WTC11 (cell line): Measurements from ENCODE around the gene FBLN7. TPM values are rescaled to one million over a fixed set of nuclear protein-coding genes. Genes with fewer than 3 reads are reported as not detected.

Source experiments
- ATAC-seq: fragments of 200-7000 bp; cut with Tn5 transposase; 2 replicates; pipeline ENCODE4 v1.10.0; 2021; ENCODE audit warnings: mild to moderate bottlenecking, moderate library complexity
- CTCF ChIA-PET: fragments of 300-600 bp; sonication (Branson Sonifier 250); formaldehyde crosslinking; loops from one replicate; lab custom pipeline; 2021; ENCODE audit warnings: antibody characterized with exemption; lab: Charles Lee
- POLR2A ChIA-PET: fragments of 350-600 bp; sonication (Branson Sonifier 250); formaldehyde crosslinking; loops from one replicate; lab custom pipeline; 2021; ENCODE audit warnings: antibody characterized with exemption; lab: Charles Lee
- DNase-seq: peaks from one replicate; pipeline ENCODE4 v3.0.0; 2021; ENCODE audit warnings: low spot score
- H3K27ac Mint-ChIP-seq: 2 replicates; pipeline ENCODE4 v1.8.0; 2021; ENCODE audit warnings: mixed read lengths
- H3K27me3 Mint-ChIP-seq: 2 replicates; pipeline ENCODE4 v1.8.0; 2021; ENCODE audit warnings: low read depth, mild to moderate bottlenecking, moderate library complexity, mixed read lengths
- H3K36me3 Mint-ChIP-seq: 2 replicates; pipeline ENCODE4 v1.8.0; 2021; ENCODE audit warnings: mixed read lengths
- H3K4me1 Mint-ChIP-seq: 2 replicates; pipeline ENCODE4 v1.8.0; 2022; ENCODE audit warnings: mixed read lengths
- H3K4me3 Mint-ChIP-seq: 2 replicates; pipeline ENCODE4 v1.8.0; 2021; ENCODE audit warnings: mild to moderate bottlenecking, moderate library complexity, mixed read lengths
- H3K9me3 Mint-ChIP-seq: 2 replicates; pipeline ENCODE4 v1.8.0; 2021; ENCODE audit warnings: mixed read lengths
- ELF4 ChIP-seq: sonication (generic); formaldehyde crosslinking; IDR thresholded peaks from 2 replicates; pipeline ENCODE4 v1.8.1; 2022; ENCODE audit warnings: low read depth, mild to moderate bottlenecking, moderate library complexity, missing genetic modification reagents
- PRRX2 ChIP-seq: fragments of 250-450 bp; sonication (Bioruptor Pico); IDR thresholded peaks from 2 replicates; pipeline ENCODE4 v1.8.0; 2021; ENCODE audit warnings: mild to moderate bottlenecking
- TEAD1 ChIP-seq: sonication (generic); formaldehyde crosslinking; IDR thresholded peaks from 2 replicates; pipeline ENCODE4 v1.8.0; 2022; ENCODE audit warnings: mild to moderate bottlenecking, missing genetic modification reagents
- ZNF121 ChIP-seq: sonication (generic); formaldehyde crosslinking; IDR thresholded peaks from 2 replicates; pipeline ENCODE4 v1.8.0; 2023; ENCODE audit warnings: missing genetic modification reagents
- total RNA-seq: library from RNA; stranded (reverse); gene quantifications from 3 replicates; pipeline ENCODE4 v1.2.3, GENCODE V29; 2021
- TF ChIP-seq, protein P1 (sequence below): sonication (generic); formaldehyde crosslinking; IDR thresholded peaks from 2 replicates; pipeline ENCODE4 v1.8.0; 2023; ENCODE audit warnings: mild to moderate bottlenecking, missing genetic modification reagents
- TF ChIP-seq, protein P2 (sequence below): fragments of 250-450 bp; sonication (Bioruptor Pico); IDR thresholded peaks from 2 replicates; pipeline ENCODE4 v1.8.0; 2021; ENCODE audit warnings: mild to moderate bottlenecking
- TF ChIP-seq, protein P3 (sequence below): fragments of 250-450 bp; sonication (Bioruptor Pico); IDR thresholded peaks from 2 replicates; pipeline ENCODE4 v1.9.0; 2021; ENCODE audit warnings: mild to moderate bottlenecking, borderline replicate concordance
- TF ChIP-seq, protein P4 (sequence below): sonication (generic); formaldehyde crosslinking; IDR thresholded peaks from 2 replicates; pipeline ENCODE4 v1.8.0; 2022; ENCODE audit warnings: mild to moderate bottlenecking, missing genetic modification reagents
- TF ChIP-seq, protein P5 (sequence below): sonication (generic); formaldehyde crosslinking; IDR thresholded peaks from 2 replicates; pipeline ENCODE4 v1.8.1; 2023; ENCODE audit warnings: mild to moderate bottlenecking, missing genetic modification reagents
- TF ChIP-seq, protein P6 (sequence below): sonication (generic); formaldehyde crosslinking; IDR thresholded peaks from 2 replicates; pipeline ENCODE4 v1.8.1; 2023; ENCODE audit warnings: mild to moderate bottlenecking, missing genetic modification reagents, moderate library complexity

The FBLN7 gene
- total RNA-seq, 1 experiment from 2014 or later = 0.55 TPM

DNA sequence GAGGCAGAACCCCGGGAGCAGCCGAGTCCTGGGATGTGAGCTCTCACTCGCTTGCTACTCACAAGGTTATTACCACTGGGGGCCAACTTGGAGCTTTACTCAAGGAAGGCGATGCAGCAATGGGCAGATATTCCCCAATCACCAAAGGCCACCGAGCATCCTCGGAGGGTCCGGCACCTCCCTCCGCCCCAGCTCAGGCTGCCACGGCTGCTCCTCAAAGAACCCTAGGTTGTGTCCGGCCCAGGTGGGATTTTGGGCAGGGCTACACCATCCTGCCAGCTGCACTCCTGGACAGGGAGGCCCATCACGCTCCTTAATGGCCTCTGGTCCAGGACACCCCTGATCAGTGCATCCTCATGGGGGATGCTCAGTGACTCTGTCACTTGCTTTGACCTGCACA lies 24.8 kb downstream of the FBLN7 start (continued):
- TF ChIP-seq, protein P1, sequence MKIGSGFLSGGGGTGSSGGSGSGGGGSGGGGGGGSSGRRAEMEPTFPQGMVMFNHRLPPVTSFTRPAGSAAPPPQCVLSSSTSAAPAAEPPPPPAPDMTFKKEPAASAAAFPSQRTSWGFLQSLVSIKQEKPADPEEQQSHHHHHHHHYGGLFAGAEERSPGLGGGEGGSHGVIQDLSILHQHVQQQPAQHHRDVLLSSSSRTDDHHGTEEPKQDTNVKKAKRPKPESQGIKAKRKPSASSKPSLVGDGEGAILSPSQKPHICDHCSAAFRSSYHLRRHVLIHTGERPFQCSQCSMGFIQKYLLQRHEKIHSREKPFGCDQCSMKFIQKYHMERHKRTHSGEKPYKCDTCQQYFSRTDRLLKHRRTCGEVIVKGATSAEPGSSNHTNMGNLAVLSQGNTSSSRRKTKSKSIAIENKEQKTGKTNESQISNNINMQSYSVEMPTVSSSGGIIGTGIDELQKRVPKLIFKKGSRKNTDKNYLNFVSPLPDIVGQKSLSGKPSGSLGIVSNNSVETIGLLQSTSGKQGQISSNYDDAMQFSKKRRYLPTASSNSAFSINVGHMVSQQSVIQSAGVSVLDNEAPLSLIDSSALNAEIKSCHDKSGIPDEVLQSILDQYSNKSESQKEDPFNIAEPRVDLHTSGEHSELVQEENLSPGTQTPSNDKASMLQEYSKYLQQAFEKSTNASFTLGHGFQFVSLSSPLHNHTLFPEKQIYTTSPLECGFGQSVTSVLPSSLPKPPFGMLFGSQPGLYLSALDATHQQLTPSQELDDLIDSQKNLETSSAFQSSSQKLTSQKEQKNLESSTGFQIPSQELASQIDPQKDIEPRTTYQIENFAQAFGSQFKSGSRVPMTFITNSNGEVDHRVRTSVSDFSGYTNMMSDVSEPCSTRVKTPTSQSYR (CRISPR knock-in tag) = no peak

DNA sequence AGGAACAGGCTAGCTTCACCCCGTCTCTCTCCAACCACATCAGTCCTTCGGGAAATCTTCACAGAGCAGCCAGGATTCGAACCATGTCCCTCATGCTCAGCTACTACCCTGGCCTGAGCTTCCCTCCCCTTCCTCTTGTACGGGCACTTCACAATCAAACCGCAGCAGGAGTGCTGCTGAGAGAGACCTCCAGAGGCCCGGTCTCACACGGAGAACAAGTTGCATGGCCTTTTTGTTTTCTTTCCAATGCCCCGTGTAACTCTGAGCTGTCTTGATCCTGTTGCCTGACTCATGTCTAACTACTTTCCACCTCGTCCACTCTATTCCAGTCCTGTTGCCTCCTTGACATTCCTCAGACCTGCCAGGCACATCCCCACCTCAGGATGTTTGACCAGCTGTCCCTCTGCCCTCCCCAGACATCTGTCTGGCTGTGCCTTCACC lies 25.4 kb downstream of the FBLN7 start:
- POLR2A ChIA-PET = no interaction called here
- Mint-ChIP-seq H3K27me3 (no peaks in the 10 kb centered on the region), H3K4me3 (no peak overlapping the region)
- TF ChIP-seq, protein P2, sequence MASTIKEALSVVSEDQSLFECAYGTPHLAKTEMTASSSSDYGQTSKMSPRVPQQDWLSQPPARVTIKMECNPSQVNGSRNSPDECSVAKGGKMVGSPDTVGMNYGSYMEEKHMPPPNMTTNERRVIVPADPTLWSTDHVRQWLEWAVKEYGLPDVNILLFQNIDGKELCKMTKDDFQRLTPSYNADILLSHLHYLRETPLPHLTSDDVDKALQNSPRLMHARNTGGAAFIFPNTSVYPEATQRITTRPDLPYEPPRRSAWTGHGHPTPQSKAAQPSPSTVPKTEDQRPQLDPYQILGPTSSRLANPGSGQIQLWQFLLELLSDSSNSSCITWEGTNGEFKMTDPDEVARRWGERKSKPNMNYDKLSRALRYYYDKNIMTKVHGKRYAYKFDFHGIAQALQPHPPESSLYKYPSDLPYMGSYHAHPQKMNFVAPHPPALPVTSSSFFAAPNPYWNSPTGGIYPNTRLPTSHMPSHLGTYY (CRISPR knock-in tag) = no peak
- TF ChIP-seq, protein P3, sequence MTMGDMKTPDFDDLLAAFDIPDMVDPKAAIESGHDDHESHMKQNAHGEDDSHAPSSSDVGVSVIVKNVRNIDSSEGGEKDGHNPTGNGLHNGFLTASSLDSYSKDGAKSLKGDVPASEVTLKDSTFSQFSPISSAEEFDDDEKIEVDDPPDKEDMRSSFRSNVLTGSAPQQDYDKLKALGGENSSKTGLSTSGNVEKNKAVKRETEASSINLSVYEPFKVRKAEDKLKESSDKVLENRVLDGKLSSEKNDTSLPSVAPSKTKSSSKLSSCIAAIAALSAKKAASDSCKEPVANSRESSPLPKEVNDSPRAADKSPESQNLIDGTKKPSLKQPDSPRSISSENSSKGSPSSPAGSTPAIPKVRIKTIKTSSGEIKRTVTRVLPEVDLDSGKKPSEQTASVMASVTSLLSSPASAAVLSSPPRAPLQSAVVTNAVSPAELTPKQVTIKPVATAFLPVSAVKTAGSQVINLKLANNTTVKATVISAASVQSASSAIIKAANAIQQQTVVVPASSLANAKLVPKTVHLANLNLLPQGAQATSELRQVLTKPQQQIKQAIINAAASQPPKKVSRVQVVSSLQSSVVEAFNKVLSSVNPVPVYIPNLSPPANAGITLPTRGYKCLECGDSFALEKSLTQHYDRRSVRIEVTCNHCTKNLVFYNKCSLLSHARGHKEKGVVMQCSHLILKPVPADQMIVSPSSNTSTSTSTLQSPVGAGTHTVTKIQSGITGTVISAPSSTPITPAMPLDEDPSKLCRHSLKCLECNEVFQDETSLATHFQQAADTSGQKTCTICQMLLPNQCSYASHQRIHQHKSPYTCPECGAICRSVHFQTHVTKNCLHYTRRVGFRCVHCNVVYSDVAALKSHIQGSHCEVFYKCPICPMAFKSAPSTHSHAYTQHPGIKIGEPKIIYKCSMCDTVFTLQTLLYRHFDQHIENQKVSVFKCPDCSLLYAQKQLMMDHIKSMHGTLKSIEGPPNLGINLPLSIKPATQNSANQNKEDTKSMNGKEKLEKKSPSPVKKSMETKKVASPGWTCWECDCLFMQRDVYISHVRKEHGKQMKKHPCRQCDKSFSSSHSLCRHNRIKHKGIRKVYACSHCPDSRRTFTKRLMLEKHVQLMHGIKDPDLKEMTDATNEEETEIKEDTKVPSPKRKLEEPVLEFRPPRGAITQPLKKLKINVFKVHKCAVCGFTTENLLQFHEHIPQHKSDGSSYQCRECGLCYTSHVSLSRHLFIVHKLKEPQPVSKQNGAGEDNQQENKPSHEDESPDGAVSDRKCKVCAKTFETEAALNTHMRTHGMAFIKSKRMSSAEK (CRISPR knock-in tag) = no peak
- TF ChIP-seq ELF4 (CRISPR knock-in tag) (no peak), PRRX2 (CRISPR knock-in tag) (no peak), ZNF121 (CRISPR knock-in tag) (no peak), TEAD1 (CRISPR knock-in tag) (no peak)
- TF ChIP-seq, protein P4, sequence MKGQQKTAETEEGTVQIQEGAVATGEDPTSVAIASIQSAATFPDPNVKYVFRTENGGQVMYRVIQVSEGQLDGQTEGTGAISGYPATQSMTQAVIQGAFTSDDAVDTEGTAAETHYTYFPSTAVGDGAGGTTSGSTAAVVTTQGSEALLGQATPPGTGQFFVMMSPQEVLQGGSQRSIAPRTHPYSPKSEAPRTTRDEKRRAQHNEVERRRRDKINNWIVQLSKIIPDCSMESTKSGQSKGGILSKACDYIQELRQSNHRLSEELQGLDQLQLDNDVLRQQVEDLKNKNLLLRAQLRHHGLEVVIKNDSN (CRISPR knock-in tag) = no peak
- TF ChIP-seq, protein P1 (CRISPR knock-in tag) = no peak
- TF ChIP-seq, protein P5, sequence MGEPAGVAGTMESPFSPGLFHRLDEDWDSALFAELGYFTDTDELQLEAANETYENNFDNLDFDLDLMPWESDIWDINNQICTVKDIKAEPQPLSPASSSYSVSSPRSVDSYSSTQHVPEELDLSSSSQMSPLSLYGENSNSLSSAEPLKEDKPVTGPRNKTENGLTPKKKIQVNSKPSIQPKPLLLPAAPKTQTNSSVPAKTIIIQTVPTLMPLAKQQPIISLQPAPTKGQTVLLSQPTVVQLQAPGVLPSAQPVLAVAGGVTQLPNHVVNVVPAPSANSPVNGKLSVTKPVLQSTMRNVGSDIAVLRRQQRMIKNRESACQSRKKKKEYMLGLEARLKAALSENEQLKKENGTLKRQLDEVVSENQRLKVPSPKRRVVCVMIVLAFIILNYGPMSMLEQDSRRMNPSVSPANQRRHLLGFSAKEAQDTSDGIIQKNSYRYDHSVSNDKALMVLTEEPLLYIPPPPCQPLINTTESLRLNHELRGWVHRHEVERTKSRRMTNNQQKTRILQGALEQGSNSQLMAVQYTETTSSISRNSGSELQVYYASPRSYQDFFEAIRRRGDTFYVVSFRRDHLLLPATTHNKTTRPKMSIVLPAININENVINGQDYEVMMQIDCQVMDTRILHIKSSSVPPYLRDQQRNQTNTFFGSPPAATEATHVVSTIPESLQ = no peak
- TF ChIP-seq, protein P6, sequence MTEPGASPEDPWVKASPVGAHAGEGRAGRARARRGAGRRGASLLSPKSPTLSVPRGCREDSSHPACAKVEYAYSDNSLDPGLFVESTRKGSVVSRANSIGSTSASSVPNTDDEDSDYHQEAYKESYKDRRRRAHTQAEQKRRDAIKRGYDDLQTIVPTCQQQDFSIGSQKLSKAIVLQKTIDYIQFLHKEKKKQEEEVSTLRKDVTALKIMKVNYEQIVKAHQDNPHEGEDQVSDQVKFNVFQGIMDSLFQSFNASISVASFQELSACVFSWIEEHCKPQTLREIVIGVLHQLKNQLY (CRISPR knock-in tag) = no peak
- TF ChIP-seq, all 79 proteins: peak for 0
- DNase-seq (no peak), ATAC-seq (no peak)
- no peaks in the 10 kb centered on the region for H3K36me3 Mint-ChIP-seq
- peaks cover 3% of the 10 kb centered on the region; the same call in 1 of the 2 replicates for H3K4me1 Mint-ChIP-seq
- no peaks in the 10 kb centered on the region for H3K9me3 Mint-ChIP-seq
- no peak overlapping the region for H3K27ac Mint-ChIP-seq
- CTCF ChIA-PET = no interaction called here
